DMS153 (cell line): ENCODE data around the gene GPRIN3.
"Not testable (repeated sequence)": the region's sequence is repeated elsewhere in the genome, so short reads cannot be mapped to it uniquely, and the experiment has no call there.

ENCODE experiments used
- DNase-seq: peaks from one replicate; lab custom pipeline; 2025; lab: John Stamatoyannopoulos, UW

GPRIN3 gene

DNA sequence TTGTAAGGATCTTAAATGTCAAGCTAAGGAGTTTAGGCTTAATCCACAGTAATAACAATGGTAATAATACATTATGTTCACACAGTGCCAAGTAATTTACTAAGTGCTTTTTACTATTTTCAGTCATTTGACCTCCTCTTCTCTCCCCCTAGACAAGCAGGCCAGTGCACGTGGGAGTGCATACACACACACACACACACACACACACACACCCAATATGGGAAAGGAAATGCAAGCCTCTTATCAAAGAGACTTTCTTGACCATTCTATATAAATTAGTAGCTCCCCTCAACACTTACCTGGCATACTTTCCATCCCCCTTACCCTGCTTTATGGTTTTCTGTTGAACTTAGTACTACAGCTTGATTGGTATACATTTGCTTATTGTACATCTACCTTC lies 3.8 kb upstream of the GPRIN3 start:
- no peak for DNase-seq

DNA sequence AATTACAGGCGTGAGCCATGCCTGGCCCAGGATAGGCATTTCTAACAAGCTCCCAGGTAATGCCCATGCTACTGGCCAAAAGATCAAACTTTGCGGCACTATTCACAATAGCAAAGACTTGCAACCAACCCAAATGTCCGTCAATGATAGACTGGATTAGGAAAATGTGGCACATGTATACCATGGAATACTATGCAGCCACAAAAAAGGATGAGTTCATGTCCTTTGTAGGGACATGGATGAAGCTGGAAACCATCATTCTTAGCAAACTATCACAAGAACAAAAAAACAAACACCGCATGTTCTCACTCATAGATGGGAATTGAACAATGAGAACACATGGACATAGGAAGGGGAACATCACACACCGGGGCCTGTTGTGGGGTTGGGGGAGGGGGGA lies 1.6 kb upstream of the GPRIN3 start:
- not testable (repeated sequence) for DNase-seq

DNA sequence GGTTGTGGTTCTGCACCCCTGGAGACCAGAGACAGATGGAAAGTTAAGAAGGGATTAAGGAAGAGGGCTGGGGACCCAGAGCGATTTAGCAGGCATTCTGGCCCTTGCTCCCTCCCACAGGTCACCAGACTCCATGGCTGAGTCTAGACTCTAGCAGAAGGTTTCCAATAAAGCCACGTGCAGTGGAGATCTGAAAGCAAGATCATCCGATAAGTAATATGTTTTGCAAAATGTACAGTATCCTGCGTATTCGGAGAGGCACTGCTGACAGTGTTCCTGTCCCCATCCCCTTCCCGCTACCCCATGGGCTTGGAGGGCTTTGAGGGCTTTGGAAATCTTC lies 531 bp upstream of the GPRIN3 start:
- no peak for DNase-seq

DNA sequence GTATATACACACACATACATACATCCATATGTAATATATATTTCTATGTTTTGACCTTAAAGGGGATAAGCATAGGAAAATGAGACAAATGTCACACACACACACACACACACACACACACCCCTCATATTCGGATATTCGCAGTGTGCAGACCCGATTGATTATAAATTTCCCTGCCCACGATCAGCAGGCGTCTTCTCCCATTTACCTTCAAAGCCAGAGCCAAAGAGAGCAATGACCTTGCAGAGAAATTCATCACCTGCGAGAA lies 488 bp downstream of the GPRIN3 start:
- DNase-seq: no peak

- DNase-seq: no peak
Observed at GRCh38 chr4:89306486-89307177, 968 bp downstream of the GPRIN3 start.

DNA sequence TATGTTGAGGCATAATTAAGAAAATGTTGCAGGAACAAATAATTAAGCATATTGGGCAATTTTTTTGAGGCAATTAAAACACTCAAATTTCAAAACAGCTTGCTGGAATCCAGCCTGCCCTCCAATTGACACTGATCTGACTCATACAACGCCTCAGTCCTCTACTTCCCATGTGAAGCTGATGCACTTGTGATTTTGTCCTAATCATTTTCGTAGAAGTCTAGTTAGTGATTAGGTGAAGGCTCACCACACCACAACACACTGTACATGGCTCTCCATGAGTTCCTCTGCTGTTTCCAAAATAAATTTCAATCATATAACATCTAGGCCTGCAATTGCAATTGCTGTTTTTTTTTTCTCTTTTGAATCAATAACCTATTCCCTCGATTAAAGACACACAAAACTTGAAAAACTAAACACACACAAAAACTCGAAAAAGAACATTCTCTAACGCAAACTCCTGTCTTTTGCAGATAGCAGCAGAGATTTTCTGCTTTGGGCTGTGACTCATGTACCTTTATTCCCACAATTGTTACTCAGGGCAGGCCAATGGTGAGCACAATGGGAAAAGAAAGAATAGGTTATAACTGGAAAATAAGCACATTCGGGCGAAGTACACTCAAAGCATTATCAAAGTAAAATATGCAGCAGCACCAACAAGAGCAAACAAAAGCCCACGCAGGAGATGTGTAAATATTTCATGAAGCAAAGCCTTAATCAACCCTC lies 1.7 kb downstream of the GPRIN3 start:
- DNase-seq: no peak

DNA sequence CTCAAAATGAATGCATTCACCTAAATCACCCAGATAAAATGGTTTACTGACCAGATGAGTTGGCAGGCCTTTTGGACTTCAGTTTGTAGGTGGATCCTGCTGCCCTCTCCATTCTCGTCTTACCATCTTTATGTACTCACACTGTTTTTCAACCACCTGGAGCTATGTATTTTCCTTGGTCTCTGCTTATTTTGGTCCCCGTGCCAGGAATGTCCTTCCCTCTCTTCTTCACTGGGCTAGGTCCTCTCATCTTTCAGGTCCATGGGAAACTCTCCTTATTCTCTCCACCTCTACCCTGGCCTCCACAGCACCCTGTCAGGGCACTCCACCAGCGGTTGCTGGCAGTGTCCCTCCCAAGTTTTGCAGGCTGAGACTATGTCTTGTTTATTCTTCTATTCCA lies 2.6 kb downstream of the GPRIN3 start:
- no peak for DNase-seq

- DNase-seq: no peak
Observed at GRCh38 chr4:89303814-89304388, 3.7 kb downstream of the GPRIN3 start.

DNA sequence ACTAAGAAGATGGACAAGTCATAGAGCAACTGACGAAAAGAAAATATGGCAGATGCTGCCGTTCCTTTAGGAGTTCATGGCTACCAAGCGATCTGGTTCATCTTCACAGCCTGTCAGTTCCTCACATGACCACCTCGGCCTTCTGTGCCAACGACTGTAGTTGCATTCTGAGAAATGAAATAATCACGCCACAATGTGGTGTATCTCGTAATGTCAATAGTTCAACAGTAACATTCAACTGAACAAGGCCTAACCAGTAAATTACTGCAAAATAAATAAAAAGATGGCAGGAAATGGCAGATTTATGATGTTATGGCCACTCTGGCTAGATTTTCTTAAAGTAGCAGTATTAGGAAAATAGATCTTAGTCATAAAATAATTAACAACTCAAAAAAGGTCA lies 4.4 kb downstream of the GPRIN3 start:
- DNase-seq: peak; percentile 82

- no peak for DNase-seq
Observed at GRCh38 chr4:89301902-89302301, 5.7 kb downstream of the GPRIN3 start.

DNA sequence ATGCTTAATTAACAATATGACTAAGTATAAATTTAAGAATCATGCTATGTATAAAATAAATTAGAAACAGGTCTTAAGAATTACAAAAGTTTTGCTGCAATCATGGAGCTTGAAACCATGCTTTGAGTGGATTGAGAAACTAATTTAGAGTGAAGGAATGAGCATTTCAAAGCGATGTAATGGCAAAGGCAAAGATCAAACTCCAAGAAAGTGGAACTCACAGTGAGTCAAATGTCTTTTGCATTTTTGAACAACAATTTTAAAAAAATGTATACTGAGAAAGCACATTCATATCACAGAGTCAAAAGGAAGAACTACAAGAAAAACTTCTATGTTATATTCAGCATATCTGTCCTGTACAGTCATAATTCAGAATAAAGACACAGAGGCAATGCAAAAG lies 6.6 kb downstream of the GPRIN3 start:
- DNase-seq: no peak

GRCh38 chr4:89300499-89300898 lies 7.1 kb downstream of the GPRIN3 start:
- no peak for DNase-seq

- DNase-seq: no peak
Observed at GRCh38 chr4:89300060-89300459, 7.5 kb downstream of the GPRIN3 start.

GRCh38 chr4:89299153-89299791 lies 8.3 kb downstream of the GPRIN3 start:
- no peak for DNase-seq

- no peak for DNase-seq
Observed at GRCh38 chr4:89298788-89299152, 8.8 kb downstream of the GPRIN3 start.

DNA sequence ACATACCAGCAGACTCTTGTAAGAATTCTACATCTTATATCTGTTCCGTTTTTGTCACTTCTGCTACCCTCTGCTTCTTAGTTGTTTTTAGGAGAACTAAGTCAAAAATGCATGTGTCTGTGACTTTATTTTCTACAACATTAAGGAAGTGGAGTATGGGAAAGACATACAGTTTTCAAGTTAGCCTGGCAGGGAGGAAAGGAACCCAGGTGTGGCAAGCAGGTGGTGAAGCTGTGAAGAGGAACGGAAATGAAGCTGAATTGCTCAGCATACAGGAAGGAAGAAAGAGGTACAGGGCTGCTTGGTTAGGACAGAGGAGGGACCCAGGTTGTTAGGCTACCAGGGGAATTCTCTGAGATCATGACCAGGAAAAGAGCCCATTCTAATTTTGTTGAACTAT lies 9.4 kb downstream of the GPRIN3 start:
- DNase-seq: no peak

DNA sequence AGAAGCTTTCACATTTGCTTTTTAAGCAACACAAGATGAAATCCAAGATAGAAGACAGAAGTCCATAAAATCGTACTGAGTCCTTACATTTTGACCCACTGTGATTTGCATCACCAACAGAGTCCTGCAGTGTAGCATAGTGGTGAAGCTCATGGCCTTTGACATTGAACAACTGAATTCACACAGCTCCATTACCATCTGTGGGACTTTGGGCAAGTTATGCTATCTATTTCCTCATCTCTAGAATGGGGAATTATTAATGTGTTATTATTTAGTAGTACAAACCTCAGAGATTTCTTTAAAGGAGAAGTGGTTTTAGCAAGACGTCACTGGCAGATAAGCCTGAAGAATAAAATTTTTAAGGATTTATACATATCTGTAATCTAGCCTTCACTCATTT lies 10.7 kb downstream of the GPRIN3 start:
- no peak for DNase-seq

DNA sequence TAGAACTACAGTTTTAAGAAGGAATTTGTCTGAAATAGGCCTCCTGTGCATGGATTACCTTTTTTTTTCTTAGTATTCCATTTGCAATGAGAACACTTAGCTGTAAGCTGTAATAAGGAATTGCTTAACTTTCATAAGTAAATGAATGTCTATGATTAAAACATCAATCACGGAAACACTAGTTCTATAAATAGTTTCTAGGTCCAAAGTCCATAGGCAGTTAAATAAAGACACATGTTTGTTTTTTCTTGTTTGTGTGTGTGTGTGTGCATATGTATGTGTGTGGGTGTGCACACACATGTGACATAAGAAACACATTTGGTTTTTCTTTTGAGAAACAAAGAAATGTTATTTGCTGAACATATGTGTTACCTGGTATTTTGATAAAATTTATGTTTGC lies 11.2 kb downstream of the GPRIN3 start:
- DNase-seq: no peak

- DNase-seq: no peak
Observed at GRCh38 chr4:89295415-89295927, 12.1 kb downstream of the GPRIN3 start.

- DNase-seq: no peak
Observed at GRCh38 chr4:89294573-89295269, 12.9 kb downstream of the GPRIN3 start.

GRCh38 chr4:89293299-89293698 lies 14.3 kb downstream of the GPRIN3 start:
- DNase-seq: no peak

DNA sequence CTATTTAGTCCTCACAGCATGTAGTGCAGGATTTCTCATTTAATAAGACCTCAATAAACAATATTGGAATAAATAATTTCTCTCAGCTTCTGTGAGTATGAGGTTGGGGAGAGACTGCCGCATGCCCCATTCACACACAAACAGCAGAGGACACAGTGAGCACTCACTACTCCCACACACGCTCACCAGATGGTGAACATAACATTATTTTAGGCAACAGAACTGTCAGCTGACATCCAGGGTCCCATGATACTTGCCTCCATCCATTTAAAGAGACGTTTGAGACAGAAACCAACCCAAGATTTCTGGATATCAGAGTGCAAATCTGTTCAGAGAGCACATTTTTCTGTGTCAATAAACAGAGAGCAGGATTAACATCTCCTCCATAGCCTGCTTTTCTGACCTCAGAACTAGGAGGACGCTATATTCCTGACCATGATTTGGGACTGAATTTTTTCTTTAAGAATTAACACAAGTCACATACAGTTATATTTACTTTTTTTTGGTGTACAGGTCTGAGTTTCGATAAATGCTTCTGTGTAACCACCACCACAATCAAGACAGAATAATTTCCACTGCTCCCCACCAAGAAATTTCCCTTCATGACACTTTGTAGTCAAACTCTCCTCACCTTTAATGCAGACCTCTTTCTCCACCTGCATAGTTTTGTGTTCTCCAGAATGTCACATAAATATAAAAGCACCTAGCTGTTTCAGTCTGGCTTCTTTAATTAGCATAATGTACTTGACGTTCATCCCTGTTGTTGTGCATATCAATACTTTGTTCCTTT lies 16.7 kb downstream of the GPRIN3 start:
- no peak for DNase-seq
